Occipital lobe (tissue), 2 donors: ENCODE results near the gene FCRL3. TPM values are rescaled to one million over a fixed set of nuclear protein-coding genes. Genes with fewer than 3 reads are reported as not detected.
"Not testable (repeated sequence)": the region's sequence is repeated elsewhere in the genome, so short reads cannot be mapped to it uniquely, and the experiment has no call there.

ENCODE experiments used
- DNase-seq: peaks from one replicate; lab custom pipeline; 2025; lab: John Stamatoyannopoulos, UW
- total RNA-seq: library from RNA; depleted of rRNA; stranded (reverse); fragments of >200 nt; gene quantifications from one replicate; pipeline ENCODE4 v1.2.3, GENCODE V29; 2014

The FCRL3 gene
- total RNA-seq, result not detected

GRCh38 chr1:157700732-157701131 is at the start of gene FCRL3:
Gene FCRL3, minus strand, starts transcription at chr1:157700769. Its CDS starts 280 bp downstream, at chr1:157700489.
- no peak for DNase-seq

GRCh38 chr1:157748262-157748817 is 47.8 kb upstream of the FCRL3 start:
- DNase-seq, result no peak

DNA sequence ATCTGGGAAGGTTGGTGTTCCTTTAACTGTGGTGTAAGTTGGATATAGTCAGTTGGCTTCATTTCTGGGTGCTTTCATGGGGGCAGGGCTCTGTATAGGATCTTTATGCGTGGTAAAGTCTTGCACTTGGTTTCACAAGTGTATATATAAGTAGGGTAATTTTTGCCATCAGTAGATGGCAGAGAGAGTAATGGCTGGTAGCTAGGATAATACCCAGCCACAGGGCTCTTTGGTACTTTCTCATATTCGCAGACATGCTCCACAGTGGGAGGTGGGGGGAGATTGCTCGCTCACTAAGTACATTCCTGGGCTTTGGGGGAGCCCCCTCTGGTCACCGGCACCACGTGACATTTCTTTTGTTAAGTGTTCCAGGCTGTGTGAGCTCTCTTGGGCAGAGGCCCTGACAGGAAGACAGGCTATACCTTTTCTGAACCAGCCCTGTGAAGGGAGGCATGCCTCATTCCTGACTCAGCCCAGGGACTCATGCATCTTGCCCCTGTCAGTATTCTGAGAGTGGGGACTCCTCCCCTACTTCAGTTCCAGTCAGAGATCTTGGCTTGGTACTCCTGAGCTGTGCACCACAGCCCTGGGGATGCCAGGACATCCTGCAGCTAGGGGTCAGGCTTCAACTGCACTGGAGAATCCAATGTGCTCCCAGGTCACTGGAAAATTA is 38.8 kb upstream of the FCRL3 start:
- DNase-seq, result no peak

GRCh38 chr1:157735991-157736390 is 35.4 kb upstream of the FCRL3 start:
- DNase-seq, result not testable (repeated sequence)

DNA sequence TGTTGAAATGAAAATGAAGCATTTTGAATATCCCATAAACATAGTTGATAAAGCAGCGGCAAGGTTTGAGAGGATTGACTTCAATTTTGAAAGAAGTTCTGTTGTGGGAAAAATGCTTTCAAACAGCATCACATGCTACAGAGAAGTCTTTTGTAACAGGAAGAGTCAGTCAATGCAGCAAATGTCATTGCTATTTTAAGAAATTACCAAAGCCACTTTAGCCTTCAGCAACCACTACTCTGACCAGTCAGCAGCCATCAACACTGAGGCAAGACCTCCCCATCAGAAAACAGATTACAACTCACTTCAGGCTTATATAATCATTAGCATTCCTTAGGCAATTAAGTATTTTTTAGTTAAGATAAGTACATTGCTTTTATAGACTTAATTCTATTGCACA is 33.8 kb upstream of the FCRL3 start:
- no peak for DNase-seq

DNA sequence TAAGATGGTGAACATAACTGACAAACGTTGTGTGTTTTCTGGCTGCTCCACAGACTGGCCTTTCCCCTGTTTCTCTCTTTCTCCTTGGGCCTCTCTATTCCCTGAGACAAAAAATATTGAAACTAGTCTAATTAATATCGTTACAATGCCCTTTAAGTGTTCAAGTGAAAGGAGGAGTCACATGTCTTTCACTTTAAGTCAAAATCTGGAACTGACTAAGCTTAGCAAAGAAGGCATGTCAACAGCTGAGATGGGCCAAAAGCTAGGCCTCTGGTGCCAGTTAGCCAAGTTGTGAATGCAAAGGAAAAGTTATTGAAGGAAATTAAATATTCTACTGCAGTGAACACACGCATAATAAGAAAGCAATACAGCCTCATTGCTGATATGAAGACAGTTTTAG is 32.2 kb upstream of the FCRL3 start:
- DNase-seq, result no peak

DNA sequence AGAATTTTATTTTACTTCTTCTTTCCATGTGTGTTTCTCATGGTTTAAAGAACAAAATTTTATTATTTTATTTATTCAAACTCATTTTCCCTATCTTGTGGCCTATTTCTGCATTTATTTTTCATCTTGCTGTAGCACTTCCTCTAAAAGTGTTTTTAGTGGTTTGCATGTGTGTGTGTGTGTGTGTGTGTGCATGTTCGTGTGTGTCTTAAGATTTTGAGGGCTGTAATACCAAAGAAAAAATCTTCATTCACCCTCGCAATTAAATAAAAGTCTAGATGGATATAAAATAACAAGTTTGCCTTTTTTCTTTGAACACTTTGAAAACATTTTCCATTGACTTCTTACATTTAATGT is 24.6 kb upstream of the FCRL3 start:
- no peak for DNase-seq

GRCh38 chr1:157724537-157725220 is 24.1 kb upstream of the FCRL3 start:
- DNase-seq, result no peak

- no peak for DNase-seq
Observed at GRCh38 chr1:157723157-157723556, 22.6 kb upstream of the FCRL3 start.

DNA sequence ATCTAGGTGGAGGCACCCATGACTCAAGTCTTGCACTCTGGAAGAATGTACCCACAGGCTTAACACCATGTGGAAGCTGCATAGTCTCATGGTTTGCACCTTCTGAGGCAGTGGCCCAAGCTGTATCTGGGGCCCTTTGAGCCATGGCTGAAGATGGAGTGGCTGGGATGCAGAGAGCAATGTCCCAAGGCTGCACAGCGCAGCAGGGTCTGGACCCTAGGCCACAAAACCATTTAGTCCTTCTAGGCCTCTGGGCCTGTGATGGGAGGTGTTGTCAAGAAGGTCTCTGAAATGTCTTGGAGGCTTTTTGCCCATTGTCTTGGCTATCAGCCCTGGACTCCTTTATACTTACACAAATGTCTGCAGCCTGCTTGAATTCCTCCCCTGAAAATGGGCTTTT is 21.4 kb upstream of the FCRL3 start:
- DNase-seq, result no peak

- no peak for DNase-seq
Observed at GRCh38 chr1:157715736-157716135, 15.2 kb upstream of the FCRL3 start.

GRCh38 chr1:157711802-157712201 is 11.2 kb upstream of the FCRL3 start:
- DNase-seq, result no peak

DNA sequence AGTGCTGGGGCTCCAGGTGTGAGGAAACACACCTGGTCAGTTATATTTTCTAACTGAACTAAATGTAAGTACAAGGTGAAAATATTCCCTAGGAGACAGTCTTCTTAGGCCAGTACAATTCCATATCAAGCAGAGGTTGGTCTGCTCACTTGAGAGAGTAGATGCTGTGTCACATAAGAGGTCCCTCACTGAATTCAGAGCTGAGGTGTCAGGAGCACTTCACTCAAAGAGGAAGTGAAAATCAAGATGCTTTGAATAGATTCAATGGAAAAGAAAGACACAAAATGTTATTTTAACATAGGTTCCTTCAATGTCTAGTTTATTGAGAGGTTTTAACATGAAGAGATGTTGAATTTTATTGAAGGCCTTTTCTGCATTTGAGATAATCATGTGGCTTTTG is 4.3 kb upstream of the FCRL3 start:
- no peak for DNase-seq

DNA sequence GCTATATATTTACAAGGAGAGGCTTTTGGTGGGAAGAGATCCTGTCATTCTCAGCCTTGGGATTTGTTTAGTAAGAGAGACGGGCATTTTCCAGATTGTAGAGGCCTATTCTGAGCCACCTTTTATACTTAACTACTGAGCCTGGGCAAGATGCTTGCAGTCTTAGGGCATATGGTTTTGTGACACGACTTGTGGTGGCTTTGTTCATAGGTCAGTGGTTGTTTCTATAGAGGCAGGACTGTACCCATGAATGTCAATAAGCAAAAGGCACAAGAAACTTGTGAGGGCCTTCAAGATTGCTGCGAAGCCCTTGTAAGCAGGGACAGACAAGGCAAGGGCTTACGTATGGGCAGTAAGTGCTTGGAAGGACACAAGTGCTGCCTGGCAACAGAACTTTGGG is 3.4 kb upstream of the FCRL3 start:
- no peak for DNase-seq

DNA sequence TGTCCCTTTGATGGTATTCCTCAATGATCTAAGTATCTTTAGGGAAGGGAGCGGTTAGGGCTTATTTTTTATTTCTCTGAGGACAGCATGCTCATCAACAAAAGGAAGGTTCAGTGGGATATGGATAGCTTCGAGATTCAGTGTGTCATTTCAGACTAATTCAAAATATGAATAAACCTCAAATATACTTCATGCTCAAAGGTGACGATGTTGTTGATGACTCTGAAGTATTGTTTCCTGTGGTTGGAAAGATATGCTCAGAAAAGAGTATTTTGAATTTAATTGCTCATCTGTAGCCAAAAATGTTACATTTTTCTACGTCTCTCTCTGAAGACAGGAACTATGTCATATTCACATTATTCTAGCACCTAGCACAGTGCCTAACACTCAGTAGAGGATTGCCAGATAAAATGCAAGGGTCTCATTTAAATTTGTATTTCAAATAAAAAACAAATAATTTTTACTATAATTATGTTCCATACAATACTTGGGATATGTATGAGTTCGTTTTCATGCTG is 1.8 kb upstream of the FCRL3 start:
- DNase-seq, result no peak

GRCh38 chr1:157700305-157700704 is 264 bp downstream of the FCRL3 start:
- no peak for DNase-seq

DNA sequence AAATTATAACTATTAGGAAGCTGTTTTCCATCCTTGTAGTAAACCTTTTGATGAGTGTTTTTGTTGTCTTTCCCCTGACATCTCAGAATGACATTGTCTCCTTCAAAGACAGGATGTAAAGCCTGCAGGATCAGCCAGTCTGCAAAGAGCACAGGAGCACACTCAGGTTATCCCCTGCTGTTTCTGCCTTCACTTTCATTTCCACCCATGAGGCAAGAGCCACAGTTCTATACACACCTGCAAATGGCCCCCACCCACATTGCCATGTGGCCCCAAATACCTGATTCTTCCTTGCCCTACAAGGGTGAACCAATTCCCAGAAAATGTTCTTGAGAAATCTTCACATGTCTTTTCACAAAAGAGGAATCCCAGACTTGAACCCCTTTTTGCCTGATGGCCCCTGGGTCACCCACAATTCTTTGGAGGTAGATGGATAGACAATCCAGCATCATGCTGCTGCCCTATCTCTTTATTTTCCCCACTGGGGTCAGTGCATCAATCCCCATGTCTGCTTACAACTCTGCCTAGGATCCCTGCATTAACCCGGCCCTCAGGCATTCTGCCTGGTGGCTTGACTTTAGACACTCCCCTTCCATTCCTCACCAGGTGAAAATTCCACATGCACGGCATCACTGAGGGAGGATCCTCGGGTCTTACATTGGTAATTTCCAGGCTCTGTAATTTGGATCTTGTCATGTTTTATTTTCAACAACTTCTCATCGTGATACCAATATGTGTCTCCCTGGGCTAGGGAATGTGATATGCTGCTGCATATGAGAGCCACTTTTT is 2.6 kb downstream of the FCRL3 start:
- DNase-seq, result no peak

- DNase-seq, result no peak
Observed at GRCh38 chr1:157696966-157697628, 3.5 kb downstream of the FCRL3 start.

GRCh38 chr1:157695417-157695816 is 5.2 kb downstream of the FCRL3 start:
- no peak for DNase-seq

DNA sequence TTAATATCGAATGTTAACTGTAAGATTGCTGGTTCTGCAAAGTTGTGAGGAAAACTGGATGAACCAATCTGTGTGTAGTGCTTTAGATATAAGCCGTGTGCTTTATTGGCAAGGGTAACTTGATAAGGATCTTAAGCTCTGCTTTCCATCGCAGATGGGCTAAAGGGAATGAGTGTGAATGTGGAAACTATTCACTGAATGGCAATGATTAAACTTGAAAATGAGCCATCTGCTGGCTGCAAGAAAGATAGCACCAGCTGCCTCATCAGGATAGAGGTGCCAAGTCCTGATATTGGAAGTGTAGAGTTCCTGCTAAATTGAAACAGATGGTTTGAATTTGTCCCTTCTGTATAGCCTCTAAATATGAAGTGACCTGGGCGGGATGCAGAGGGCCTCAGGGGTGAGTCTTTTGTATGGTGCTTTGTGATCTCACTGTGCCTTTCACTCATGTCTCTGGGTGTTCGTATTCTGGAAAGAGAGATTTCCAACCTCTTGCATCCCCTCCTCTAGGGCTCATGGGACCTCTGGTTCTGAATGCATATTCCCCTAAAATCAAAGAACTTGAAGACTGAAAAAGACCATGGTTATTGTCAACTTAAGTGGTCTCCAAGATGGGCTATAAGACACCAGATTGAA is 9.2 kb downstream of the FCRL3 start:
- peak; percentile 5 for DNase-seq
